Muscle layer of duodenum (tissue), 2 donors: ENCODE results near the gene MDN1.
"Not testable (repeated sequence)": the region's sequence is repeated elsewhere in the genome, so short reads cannot be mapped to it uniquely, and the experiment has no call there.

Source experiments
- H3K27ac ChIP-seq: one replicate; pipeline ENCODE4 v1.7.0; 2013; ENCODE audit warnings: mild to moderate bottlenecking, low read length
- H3K27me3 ChIP-seq: one replicate; pipeline ENCODE4 v1.7.0; 2013; ENCODE audit warnings: low read depth, mild to moderate bottlenecking, control low read depth, low read length
- H3K36me3 ChIP-seq, 2 donors: one replicate each; pipeline ENCODE4 v1.7.0; 2013; ENCODE audit warnings: low read length in 2 of 2, control low read depth in 1 of 2, mild to moderate bottlenecking in 1 of 2; ENCODE audit not compliant: insufficient read depth in 2 of 2, control insufficient read depth in 1 of 2
- H3K4me1 ChIP-seq, 2 donors: one replicate each; pipeline ENCODE4 v1.7.0; 2013; ENCODE audit warnings: low read length in 2 of 2, mild to moderate bottlenecking in 2 of 2, control low read depth in 1 of 2, moderate library complexity in 1 of 2; ENCODE audit not compliant: insufficient read depth in 2 of 2, control insufficient read depth in 1 of 2
- H3K4me3 ChIP-seq, 2 donors: one replicate each; pipeline ENCODE4 v1.7.0; 2013; ENCODE audit warnings: low read length in 2 of 2, low read depth in 1 of 2, mild to moderate bottlenecking in 1 of 2
- H3K9me3 ChIP-seq, 2 donors: one replicate each; pipeline ENCODE4 v1.7.0; 2013; ENCODE audit warnings: low read length in 2 of 2, control low read depth in 1 of 2, mild to moderate bottlenecking in 1 of 2; ENCODE audit not compliant: control insufficient read depth in 1 of 2
- donor health status: healthy.

Gene MDN1

GRCh38 chr6:89787660-89788328 lies 31.8 kb downstream of the MDN1 start:
- H3K4me1 ChIP-seq = no peaks in the 10 kb centered on the region
- no peak overlapping the region for H3K27ac ChIP-seq
- no peak overlapping the region for H3K4me3 ChIP-seq
- H3K36me3 ChIP-seq = peaks cover 41 to 69% of the 10 kb centered on the region in 2 donors
- H3K9me3 ChIP-seq = no peaks in the 10 kb centered on the region
- H3K27me3 ChIP-seq = no peaks in the 10 kb centered on the region

GRCh38 chr6:89786970-89787369 lies 32.6 kb downstream of the MDN1 start:
- peaks cover 37 to 65% of the 10 kb centered on the region in 2 donors for H3K36me3 ChIP-seq
- H3K27ac ChIP-seq = no peak overlapping the region
- no peak overlapping the region for H3K4me3 ChIP-seq
- no peaks in the 10 kb centered on the region for H3K4me1 ChIP-seq
- no peaks in the 10 kb centered on the region for H3K9me3 ChIP-seq
- H3K27me3 ChIP-seq = no peaks in the 10 kb centered on the region

GRCh38 chr6:89784838-89785237 lies 34.8 kb downstream of the MDN1 start:
- Histone ChIP-seq H3K36me3 (peaks cover 41 to 76% of the 10 kb centered on the region in 2 donors), H3K27me3 (no peaks in the 10 kb centered on the region), H3K4me1 (no peaks in the 10 kb centered on the region), H3K9me3 (no peaks in the 10 kb centered on the region), H3K27ac (no peak overlapping the region), H3K4me3 (no peak overlapping the region)

DNA sequence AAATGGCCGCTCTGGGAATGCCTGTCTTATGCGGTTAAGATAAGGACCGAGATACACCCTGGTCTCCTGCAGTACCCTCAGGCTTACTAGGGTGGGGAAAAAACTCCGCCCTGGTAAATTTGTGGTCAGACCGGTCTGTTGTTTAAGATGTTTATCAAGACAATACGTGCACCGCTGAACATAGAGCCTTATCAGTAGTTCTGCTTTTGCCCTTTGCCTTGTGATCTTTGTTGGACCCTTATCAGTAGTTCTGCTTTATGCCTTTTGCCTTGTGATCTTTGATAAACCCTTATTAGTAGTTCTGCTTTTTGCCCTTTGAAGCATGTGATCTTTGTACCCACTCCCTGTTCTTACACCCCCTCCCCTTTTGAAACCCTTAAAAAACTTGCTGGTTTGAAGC lies 36.3 kb downstream of the MDN1 start:
- peaks cover 37 to 60% of the 10 kb centered on the region in 2 donors for H3K36me3 ChIP-seq
- not testable (repeated sequence) for H3K4me3 ChIP-seq, H3K27ac ChIP-seq, H3K4me1 ChIP-seq, H3K27me3 ChIP-seq, H3K9me3 ChIP-seq

DNA sequence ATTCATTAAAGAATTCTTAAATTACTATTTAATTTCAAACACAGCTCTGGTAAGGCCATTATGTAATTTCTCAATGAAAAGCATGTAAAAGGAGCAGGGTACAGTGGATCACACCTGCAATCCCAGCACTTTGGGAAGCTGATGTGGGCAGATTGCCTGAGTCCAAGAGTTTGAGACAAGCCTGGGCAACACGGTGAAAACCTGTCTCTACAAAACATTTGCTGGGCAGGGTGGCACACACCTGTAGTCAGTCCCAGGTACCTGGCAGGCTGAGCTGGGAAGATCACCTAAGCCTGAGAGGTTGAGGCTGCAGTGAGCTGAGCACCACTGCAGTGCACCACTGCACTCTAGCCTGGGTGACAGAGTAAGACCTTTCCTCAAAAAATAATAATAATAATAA lies 37.4 kb downstream of the MDN1 start:
- H3K27ac ChIP-seq = no peak overlapping the region
- no peaks in the 10 kb centered on the region for H3K9me3 ChIP-seq
- H3K4me1 ChIP-seq = no peaks in the 10 kb centered on the region
- H3K4me3 ChIP-seq = no peak overlapping the region
- H3K27me3 ChIP-seq = no peaks in the 10 kb centered on the region
- peaks cover 30 to 50% of the 10 kb centered on the region in 2 donors for H3K36me3 ChIP-seq

DNA sequence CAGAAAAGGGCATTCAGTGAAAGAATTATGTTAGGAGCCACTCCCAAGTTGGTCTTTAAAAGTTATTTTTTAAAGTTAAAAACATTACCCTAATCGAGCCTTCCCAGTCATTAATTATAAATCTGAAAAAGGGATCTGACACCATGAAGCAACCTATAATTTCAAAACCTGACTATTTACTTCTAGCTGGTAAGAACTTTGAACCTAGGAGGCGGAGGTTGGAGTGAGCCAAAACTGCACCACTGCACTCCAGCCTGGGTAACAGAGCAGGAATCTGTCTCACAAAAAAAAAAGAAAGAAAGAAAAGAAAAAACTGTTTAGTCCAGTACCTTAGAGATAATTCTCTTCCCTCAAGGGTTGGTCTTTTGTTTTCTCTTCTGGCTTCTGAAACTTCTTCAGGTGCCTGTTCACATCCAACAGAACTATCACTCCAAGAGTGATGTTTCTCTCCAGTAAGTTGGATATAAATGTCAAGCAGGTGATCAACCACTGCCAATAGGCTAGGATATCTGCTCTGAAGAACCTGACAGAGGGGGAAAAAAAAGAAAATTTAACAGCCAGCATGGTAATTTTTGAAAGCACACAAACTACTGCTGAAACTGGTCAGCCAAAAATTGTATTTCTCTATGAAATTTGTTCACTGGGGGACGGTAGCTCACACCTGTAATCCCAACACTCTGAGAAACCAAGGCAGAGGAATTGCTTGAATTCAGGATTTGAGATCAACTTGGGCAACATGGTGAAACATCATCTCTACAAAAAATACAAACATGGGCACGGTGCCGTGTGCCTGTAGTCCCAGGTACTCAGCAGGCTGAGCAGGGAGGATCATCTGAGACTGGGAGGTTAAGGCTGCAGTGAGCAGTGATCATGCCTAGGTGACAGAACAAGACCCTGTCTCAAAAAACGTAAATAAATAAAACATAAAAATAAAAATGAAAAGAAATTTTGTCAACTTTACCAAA lies 38.2 kb downstream of the MDN1 start:
- Histone ChIP-seq H3K27ac (no peak overlapping the region), H3K27me3 (no peaks in the 10 kb centered on the region), H3K4me1 (no peaks in the 10 kb centered on the region), H3K4me3 (no peak overlapping the region), H3K9me3 (no peaks in the 10 kb centered on the region), H3K36me3 (peaks cover 30 to 45% of the 10 kb centered on the region in 2 donors)

DNA sequence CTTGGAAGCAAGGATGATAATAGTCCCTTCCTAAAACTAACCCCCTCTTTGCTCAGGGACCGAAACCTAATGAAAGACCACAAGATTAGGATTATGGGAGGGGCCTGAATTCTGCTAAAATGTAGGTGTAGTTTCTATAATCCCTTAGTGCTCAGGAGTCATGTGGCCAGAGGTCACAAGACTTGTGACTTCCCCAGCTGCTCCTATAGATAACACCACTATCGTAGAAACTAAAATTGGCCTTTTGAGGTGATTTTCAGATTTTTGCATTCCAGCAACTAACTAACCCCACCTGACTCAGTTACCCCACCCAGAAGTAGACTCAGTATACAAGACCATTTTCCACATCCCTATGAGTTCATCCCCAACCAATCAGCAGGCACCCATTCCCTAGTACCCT lies 42.1 kb downstream of the MDN1 start:
- H3K27ac ChIP-seq = no peak overlapping the region
- no peaks in the 10 kb centered on the region for H3K4me1 ChIP-seq
- peaks cover 37 to 41% of the 10 kb centered on the region in 2 donors for H3K36me3 ChIP-seq
- no peaks in the 10 kb centered on the region for H3K9me3 ChIP-seq
- no peak overlapping the region for H3K4me3 ChIP-seq
- H3K27me3 ChIP-seq = no peaks in the 10 kb centered on the region

DNA sequence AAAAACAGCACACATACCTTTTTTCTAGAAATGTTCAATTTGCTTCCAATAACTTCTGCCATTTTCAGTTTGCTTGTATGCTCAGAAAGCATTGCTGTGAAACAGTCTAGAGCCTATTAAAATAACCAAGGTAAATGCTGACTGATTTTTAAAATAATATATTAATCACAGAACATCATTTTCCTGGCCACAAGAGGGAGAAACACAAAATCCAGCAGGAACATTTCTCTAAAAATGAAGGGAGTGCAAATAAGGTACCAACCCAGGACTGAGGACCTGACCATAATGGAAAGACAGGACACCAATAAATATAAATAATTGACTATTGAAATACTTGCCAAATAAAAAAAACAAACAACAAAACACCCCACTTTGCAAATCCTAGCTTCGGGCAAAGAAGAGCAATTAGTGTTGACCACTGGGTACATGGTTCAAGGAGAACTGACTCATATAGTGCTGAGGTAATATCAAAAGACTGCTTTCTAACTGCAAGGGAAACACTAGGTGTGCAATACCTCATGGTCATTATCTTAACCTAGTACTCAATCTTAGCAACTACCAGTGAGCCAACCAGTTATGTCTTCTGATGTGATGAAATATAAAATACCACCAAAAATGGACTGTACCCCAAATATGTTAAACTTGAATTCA lies 42.9 kb downstream of the MDN1 start:
- no peak overlapping the region for H3K4me3 ChIP-seq
- H3K36me3 ChIP-seq = peaks cover 41 to 48% of the 10 kb centered on the region in 2 donors
- no peak overlapping the region for H3K27ac ChIP-seq
- no peaks in the 10 kb centered on the region for H3K4me1 ChIP-seq
- no peaks in the 10 kb centered on the region for H3K9me3 ChIP-seq
- H3K27me3 ChIP-seq = no peaks in the 10 kb centered on the region

DNA sequence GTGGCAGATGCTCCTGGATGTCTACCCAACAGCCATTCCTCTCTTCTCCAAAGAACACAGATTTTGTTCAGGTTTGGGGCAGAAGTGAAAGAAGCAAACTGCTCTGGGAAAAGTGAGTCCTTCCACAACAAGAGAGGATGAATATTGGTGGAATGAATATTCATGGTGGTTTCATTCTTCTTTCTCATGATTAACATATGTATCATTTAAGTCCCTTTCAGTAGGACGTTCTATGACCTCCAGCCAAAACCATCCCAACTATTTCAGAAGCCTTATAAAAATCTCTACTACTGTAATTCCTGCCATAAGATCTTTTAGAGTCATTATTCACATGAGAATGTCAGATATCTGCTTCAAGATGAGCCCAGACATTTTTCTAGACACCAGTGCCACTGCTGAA lies 44.4 kb downstream of the MDN1 start:
- Histone ChIP-seq H3K4me1 (no peaks in the 10 kb centered on the region), H3K36me3 (peaks cover 46 to 47% of the 10 kb centered on the region in 2 donors), H3K4me3 (no peak overlapping the region), H3K27ac (no peak overlapping the region), H3K9me3 (no peaks in the 10 kb centered on the region), H3K27me3 (no peaks in the 10 kb centered on the region)

DNA sequence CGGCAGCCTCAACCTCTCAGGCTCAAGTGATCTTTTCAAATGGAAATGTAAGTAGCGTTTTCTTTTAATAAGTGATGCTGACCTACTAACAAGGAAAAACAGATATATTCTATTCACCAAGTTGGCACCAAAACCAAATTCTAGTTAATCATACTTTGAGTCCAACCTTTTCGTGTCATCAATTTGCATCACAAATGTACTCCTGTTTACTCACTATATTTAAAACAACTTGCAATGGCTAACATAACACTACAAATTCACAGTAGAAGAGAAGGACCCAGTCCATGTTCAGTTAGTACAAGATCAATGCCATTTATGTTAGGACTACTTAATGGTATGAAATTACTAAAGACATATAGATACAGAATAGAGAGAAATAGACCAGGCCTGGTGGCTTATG lies 50.0 kb downstream of the MDN1 start:
- Histone ChIP-seq H3K9me3 (no peaks in the 10 kb centered on the region), H3K36me3 (peaks cover 34 to 65% of the 10 kb centered on the region in 2 donors)

GRCh38 chr6:89768324-89768723 lies 51.3 kb downstream of the MDN1 start:
- Histone ChIP-seq H3K4me3 (no peak overlapping the region), H3K27ac (no peak overlapping the region), H3K27me3 (no peaks in the 10 kb centered on the region), H3K4me1 (no peaks in the 10 kb centered on the region), H3K9me3 (no peaks in the 10 kb centered on the region), H3K36me3 (peaks cover 33 to 54% of the 10 kb centered on the region in 2 donors)

More for the DNA sequence above, 50.0 kb downstream of the MDN1 start:
- no peak overlapping the region for H3K27ac ChIP-seq
- no peaks in the 10 kb centered on the region for H3K4me1 ChIP-seq
- H3K27me3 ChIP-seq = no peaks in the 10 kb centered on the region
- H3K4me3 ChIP-seq = no peak overlapping the region
